ENCODE measurements around the gene ROBO1.

ROBO1 gene

DNA sequence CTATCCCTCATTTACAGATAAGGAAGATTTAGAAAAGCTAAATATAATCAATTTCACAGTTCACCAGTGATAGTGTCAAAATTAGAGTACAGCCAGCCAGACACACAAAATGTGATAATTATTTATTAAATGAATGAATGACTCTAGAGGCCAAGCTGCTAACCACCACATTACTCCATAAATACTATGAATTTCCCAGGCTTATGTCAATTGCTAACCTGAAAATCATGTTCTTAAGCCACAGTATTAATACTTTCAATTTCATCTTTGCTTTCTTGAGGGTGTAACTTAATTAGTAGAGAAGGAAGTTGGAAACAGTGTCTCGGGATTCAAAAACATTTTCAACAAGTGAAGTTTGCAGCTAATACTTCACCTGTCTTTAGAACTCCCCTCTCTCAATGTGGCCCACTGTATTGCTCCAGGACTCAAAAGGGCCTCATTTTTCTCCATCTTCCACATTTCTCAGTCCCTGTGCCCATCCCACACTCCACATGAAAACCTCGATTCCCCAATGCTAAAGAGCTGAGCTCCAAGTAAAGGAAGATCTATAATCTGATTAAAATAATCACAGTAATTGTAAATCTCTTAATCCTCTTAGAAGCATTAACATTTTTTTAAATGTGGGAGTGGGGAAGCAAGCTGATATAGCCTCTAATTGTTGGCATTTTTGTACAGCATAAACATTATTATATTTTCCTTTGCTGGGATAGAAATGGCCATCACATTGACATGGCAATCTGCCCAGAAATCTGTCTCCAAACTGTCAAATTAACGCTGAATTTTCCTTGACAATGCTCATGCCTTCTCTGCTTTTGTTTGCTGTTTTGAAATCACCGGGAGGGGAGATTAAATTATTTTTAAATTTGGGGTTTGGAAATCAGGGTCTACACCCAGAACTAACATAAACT lies 765.1 kb downstream of the ROBO1 start:
- DNase-seq = no peak

DNA sequence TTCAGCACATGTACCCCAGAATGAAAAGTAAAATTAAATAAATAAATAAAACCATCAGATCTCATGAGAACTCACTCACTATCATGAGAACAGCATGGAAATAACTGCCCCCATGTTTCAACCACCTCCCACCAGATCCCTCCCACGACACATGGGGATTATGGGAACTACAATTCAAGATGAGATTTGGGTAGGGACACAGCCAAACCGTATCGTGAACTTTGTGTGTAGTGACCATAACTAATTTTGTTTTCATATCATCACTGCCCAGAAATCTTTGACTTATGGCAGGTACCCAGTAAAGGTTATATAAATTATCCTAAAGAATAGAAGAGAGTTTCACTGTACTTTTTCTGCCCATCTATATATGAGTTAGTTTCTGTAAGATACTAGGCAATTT lies 766.5 kb downstream of the ROBO1 start:
- DNase-seq = no peak

GRCh38 chr3:78999139-78999538 lies 768.7 kb downstream of the ROBO1 start:
- DNase-seq = no peak

GRCh38 chr3:78995087-78995486 lies 772.7 kb downstream of the ROBO1 start:
- no peak for DNase-seq

GRCh38 chr3:78994174-78995027 lies 773.4 kb downstream of the ROBO1 start:
- peak; percentile 1 for DNase-seq

- DNase-seq = peak; percentile 70
Observed at GRCh38 chr3:78993375-78993774, 774.4 kb downstream of the ROBO1 start.

- DNase-seq = no peak
Observed at GRCh38 chr3:78992830-78993229, 775.0 kb downstream of the ROBO1 start.

DNA sequence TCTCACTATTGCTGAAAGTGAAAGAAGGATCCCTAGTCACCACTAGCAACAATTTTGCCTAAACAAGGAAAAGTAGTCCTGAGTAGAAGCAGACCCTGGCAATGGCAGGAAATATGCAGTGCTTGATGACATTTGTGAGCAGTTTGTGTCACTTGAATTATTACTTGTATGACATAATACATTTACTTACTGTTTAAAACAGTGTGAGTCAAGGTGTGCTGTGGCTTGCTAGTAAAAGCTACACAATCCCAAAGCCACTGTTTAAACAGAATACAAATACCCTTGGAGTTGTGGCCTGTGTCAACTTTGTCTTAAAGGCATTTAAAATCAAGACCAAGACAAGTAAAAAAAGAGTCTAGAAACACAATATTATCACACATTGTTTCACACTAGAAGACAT lies 775.4 kb downstream of the ROBO1 start:
- peak; percentile 22 for DNase-seq

DNA sequence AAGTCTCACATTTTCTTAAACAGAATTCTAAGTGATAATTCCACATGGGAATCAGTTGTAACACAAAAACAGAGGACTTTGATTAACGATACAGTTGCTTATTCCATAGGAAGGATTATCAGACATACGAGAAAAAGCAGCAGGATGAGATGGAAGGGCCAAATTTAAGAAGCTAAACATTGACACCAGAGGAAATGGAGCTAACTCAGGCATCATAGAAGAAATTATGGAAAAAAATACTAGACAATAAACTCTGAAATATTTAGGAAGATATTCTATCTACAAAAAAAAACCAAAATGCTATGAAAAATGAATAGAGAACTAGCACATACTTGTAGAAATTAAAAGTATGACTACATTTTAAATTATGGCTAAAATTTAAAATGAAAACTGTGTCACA lies 776.1 kb downstream of the ROBO1 start:
- DNase-seq = no peak

DNA sequence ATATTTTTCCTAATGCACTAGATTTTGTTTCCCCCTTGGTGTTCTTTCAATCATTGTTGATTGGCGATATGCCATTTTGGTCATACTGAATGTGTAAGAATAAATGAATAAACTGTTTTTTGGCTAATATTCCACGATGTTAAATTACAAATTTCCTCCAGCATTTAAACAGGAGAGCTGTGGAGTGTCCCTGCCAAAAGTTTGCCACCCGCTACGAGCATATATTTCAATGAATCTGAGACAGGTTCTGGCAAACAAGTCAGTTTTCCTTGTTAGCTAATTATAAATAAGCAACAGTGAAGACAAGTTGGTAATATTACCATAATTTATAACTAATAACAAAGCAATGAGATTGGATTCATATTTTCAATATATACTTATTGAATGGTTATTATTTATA lies 777.6 kb downstream of the ROBO1 start:
- no peak for DNase-seq

GRCh38 chr3:78988324-78988723 lies 779.5 kb downstream of the ROBO1 start:
- DNase-seq = peak; percentile 46

- no peak for DNase-seq
Observed at GRCh38 chr3:78986416-78987101, 781.2 kb downstream of the ROBO1 start.

- no peak for DNase-seq
Observed at GRCh38 chr3:78985981-78986380, 781.8 kb downstream of the ROBO1 start.

DNA sequence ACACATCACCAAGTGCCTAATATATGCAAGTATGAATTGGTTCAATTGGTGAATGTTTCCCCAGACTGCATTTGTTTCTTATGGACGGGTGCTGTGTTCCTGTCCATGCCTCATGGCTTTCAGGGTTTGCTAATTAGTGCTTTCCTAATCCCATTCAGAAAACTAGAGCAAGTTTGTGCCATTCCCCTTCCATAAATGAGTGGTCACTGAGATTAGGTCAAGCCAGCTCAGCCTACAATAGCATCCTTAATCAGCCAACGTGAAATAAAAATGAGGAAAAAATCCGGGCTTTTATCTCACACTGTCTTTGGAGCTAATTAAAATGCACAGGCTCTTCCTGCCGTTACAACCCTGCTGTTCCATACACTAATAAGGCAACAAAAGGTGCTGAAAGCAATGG lies 788.8 kb downstream of the ROBO1 start:
- DNase-seq = no peak

DNA sequence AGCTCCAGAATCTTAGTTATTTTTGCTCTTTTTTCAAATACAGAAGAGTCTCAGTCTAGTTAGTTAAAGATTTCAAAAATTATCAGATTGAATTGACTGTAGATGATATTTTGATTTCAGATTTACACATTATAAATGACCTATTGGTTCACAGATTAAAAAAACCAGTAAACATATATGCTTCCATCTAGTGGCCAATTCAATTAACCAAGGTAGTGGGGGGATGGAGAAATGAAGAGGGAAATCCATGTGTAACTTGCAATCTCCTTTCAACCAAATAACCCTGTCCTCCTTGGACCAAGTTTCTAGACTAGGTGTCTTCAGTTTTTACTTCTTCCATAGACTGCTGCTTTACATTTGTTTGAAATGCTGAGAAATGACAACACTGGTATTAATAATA lies 789.8 kb downstream of the ROBO1 start:
- DNase-seq = peak; percentile 31

- DNase-seq = no peak
Observed at GRCh38 chr3:78977073-78977472, 790.7 kb downstream of the ROBO1 start.

DNA sequence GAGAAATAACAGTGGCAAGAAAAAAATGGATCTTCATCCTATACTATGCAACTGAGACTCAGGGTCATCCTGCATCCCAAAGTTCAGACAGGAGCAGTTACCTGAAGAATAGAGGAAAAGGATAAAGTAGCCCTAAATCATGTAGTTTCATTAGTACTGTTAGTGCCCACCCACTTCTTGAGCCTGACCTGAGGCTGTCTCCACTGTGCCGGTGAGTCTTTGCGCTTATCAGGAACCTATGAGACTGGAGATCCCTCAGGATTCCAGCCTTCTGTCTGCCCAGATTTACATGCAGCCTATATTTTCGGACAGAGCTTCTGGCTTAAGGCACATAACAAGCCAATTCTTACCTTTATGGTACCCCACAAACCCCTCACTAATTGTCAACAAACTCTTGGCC lies 791.6 kb downstream of the ROBO1 start:
- DNase-seq = no peak

DNA sequence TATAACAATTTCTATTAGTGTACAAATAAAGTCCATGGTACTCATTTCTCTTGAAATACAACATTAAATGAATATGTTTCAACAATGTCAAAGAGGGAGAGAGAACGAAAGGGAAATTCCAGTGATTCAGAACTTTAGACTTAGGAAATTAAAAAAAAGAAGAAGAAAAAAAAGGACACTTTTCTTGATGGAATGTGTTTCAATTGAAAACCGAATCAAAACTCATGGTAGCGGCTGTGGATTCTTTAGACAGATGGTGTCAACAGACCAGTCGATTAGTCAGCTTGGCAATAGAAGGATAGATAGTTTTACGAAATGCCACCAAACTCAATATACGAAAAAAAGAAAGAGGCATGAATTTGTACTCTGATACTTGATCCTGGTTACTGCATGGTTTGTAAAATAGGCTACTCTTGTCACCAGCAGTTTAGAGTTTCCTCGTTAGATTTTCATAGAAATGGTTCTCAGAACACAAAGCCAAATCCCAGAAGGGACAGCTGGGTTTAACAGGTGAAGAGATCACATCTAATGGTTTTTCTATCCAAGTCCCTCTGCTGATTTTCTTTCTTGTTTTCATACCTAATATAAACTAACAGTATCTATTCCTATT lies 793.5 kb downstream of the ROBO1 start:
- no peak for DNase-seq

- peak; percentile 1 for DNase-seq
Observed at GRCh38 chr3:78972617-78973301, 795.0 kb downstream of the ROBO1 start.

GRCh38 chr3:78970656-78971055 lies 797.1 kb downstream of the ROBO1 start:
- no peak for DNase-seq

- no peak for DNase-seq
Observed at GRCh38 chr3:78969483-78969882, 798.3 kb downstream of the ROBO1 start.

DNA sequence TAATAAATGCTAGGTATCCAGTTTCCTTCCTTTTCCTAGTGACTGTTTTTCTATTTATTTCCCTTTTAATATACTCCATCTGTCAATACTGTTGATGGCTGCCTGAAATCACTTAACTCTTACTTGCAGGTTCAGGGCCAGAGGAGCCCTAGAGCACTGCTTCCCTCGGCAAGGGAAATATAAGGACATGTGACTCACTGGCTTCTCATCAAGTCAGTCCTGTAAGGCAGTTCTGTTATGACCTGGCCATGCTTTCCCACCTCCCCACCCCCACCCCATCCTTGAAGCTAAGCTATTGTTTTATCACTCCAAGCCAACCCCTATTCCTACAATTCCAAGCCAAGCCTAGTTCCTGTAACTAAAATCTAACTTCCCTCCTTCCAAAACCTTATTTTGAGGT lies 800.7 kb downstream of the ROBO1 start:
- no peak for DNase-seq

All from DMS53 (cell line).